Large intestine (tissue), 3 donors: ENCODE data around the gene RGR. TPM values are rescaled to one million over a fixed set of nuclear protein-coding genes. Genes with fewer than 3 reads are reported as not detected.

Experiments
- DNase-seq, 2 donors: peaks; one replicate each; pipeline versions ENCODE4 v3.0.0 to v3.0.0-alpha.2; 2013
- H3K27ac ChIP-seq: one replicate; pipeline ENCODE4 v1.5.1; 2013; ENCODE audit warnings: low read length
- H3K27me3 ChIP-seq: 2 replicates; pipeline ENCODE4 v1.6.1; 2013; ENCODE audit warnings: low read length; ENCODE audit not compliant: control insufficient read depth, insufficient read depth
- H3K36me3 ChIP-seq: 2 replicates; pipeline ENCODE4 v1.6.1; 2013; ENCODE audit warnings: low read length; ENCODE audit not compliant: control insufficient read depth, insufficient read depth
- H3K4me1 ChIP-seq: one replicate; pipeline ENCODE4 v1.6.1; 2013; ENCODE audit warnings: low read length; ENCODE audit not compliant: control insufficient read depth, insufficient read depth
- H3K4me3 ChIP-seq: one replicate; pipeline ENCODE4 v1.5.1; 2013; ENCODE audit warnings: low read length
- H3K9me3 ChIP-seq: one replicate; pipeline ENCODE4 v1.6.1; 2013; ENCODE audit warnings: mild to moderate bottlenecking, low read depth, low read length, moderate library complexity; ENCODE audit not compliant: control insufficient read depth
- WGBS: methylation state at CpG from one replicate; pipeline ENCODE4 v1.1.5; 2013; ENCODE audit warnings: low lambda C conversion rate; ENCODE audit not compliant: insufficient coverage; 5-methylcytosine and 5-hydroxymethylcytosine counted together
- polyA plus RNA-seq: library from polyadenylated mRNA; unstranded; fragments of 120-200 nt; gene quantifications from one replicate; pipeline ENCODE4 v1.2.1, GENCODE V29; 2013

The RGR gene
- polyA plus RNA-seq, 1 donor: 0.27 TPM

DNA sequence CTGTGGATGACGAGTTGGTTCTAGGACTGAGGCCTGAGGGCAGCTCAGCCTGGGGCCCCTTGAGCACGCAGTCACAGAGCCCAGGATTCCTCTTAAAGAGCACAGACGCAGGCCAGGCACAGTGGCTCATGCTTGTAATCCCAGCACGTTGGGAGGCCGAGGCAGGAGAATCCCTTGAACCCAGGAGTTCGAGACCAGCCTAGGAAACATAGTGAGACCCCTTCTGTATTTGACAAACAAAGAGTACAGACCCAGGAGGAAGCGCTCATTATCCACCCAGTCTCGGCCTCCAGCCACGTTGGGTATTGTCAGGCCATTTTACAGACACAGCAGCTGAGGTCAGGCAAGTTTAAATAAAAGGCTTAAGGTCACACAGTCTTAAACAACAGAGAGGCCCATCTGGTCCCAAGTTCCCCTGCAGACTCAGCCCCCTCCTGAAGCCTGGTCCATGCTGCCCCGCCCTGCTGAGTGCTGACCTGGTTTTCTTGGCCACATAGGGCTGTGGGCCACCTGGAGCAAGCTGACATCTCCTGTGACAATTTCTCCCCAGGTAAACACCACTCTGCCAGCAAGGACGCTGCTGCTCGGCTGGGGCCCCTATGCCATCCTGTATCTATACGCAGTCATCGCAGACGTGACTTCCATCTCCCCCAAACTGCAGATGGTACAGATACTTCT lies 12.6 kb downstream of the RGR start:
- no CpG with 5 or more reads among the region's 15 CpGs for WGBS
- no peak overlapping the region for H3K4me3 ChIP-seq
- no peak overlapping the region for H3K27ac ChIP-seq
- H3K27me3 ChIP-seq: peaks cover 2% of the 10 kb centered on the region
- H3K9me3 ChIP-seq: no peaks in the 10 kb centered on the region
- DNase-seq: no peak
- no peaks in the 10 kb centered on the region for H3K36me3 ChIP-seq
- peaks cover 5% of the 10 kb centered on the region for H3K4me1 ChIP-seq

GRCh38 chr10:84258034-84258695 lies 13.3 kb downstream of the RGR start:
- H3K36me3 ChIP-seq: no peaks in the 10 kb centered on the region
- H3K27ac ChIP-seq: no peak overlapping the region
- peaks cover 5% of the 10 kb centered on the region for H3K4me1 ChIP-seq
- 100% methylated on average over 1 of the region's 7 CpGs for WGBS
- H3K9me3 ChIP-seq: no peaks in the 10 kb centered on the region
- peaks cover 2% of the 10 kb centered on the region for H3K27me3 ChIP-seq
- H3K4me3 ChIP-seq: no peak overlapping the region
- DNase-seq: no peak

GRCh38 chr10:84261236-84261915 lies 16.5 kb downstream of the RGR start:
- WGBS: no CpG with 5 or more reads among the region's 7 CpGs
- peaks cover 5% of the 10 kb centered on the region for H3K4me1 ChIP-seq
- no peaks in the 10 kb centered on the region for H3K36me3 ChIP-seq
- no peak for DNase-seq
- H3K4me3 ChIP-seq: no peak overlapping the region
- H3K27ac ChIP-seq: no peak overlapping the region
- H3K27me3 ChIP-seq: peaks cover 4% of the 10 kb centered on the region
- H3K9me3 ChIP-seq: no peaks in the 10 kb centered on the region

GRCh38 chr10:84262190-84262956 lies 17.5 kb downstream of the RGR start:
- no peak overlapping the region for H3K4me3 ChIP-seq
- DNase-seq: no peak
- WGBS: no CpG with 5 or more reads among the region's 13 CpGs

GRCh38 chr10:84263716-84264115 lies 18.9 kb downstream of the RGR start:
- H3K9me3 ChIP-seq: no peaks in the 10 kb centered on the region

More at GRCh38 chr10:84262190-84262956, 17.5 kb downstream of the RGR start:
- no peaks in the 10 kb centered on the region for H3K36me3 ChIP-seq
- no peaks in the 10 kb centered on the region for H3K4me1 ChIP-seq
- H3K27me3 ChIP-seq: peaks cover 4% of the 10 kb centered on the region
- H3K9me3 ChIP-seq: no peaks in the 10 kb centered on the region
- H3K27ac ChIP-seq: no peak overlapping the region

DNA sequence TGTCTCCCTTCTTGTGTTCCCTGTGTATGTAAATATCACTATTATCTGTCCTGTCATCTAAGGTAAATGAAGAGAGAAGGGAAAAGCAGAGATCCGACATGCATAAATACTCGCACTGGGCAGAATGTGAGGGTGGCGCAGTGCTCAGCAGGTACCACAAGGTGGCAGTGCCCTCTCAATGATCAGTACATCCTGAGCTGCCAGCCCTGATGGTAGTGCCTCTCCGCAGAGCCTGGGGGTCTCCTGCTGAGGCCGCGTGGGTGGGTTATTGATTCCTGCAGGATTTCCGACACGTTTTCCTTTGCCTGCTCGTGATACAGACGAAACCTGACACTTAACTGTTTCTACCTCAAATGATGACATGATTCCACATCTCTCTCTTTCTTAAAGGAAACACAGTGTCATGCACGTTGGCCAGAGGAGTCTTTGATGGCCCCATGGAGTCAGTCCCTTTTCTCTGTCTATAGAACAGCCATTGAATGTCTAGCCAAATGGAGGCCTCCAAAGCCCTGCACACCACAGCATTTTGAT lies 19.8 kb downstream of the RGR start:
- peaks cover 4% of the 10 kb centered on the region for H3K27me3 ChIP-seq
- H3K9me3 ChIP-seq: no peaks in the 10 kb centered on the region
- DNase-seq: peak; percentile 26 to 32
- H3K36me3 ChIP-seq: no peaks in the 10 kb centered on the region
- no peak overlapping the region for H3K27ac ChIP-seq
- WGBS: no CpG with 5 or more reads among the region's 11 CpGs
- no peaks in the 10 kb centered on the region for H3K4me1 ChIP-seq
- no peak overlapping the region for H3K4me3 ChIP-seq

More at GRCh38 chr10:84263716-84264115, 18.9 kb downstream of the RGR start:
- Histone ChIP-seq H3K4me1 (no peaks in the 10 kb centered on the region), H3K36me3 (no peaks in the 10 kb centered on the region), H3K27ac (no peak overlapping the region), H3K4me3 (no peak overlapping the region), H3K27me3 (peaks cover 4% of the 10 kb centered on the region)
- WGBS: no CpG with 5 or more reads among the region's 5 CpGs
- DNase-seq: no peak

GRCh38 chr10:84265418-84265817 lies 20.6 kb downstream of the RGR start:
- Histone ChIP-seq H3K4me3 (no peak overlapping the region), H3K4me1 (no peaks in the 10 kb centered on the region), H3K27ac (no peak overlapping the region), H3K36me3 (no peaks in the 10 kb centered on the region), H3K27me3 (peaks cover 4% of the 10 kb centered on the region), H3K9me3 (no peaks in the 10 kb centered on the region)
- peak in 1 of 2 donors; percentile 18 for DNase-seq
- no CpG with 5 or more reads among the region's 4 CpGs for WGBS

- Histone ChIP-seq H3K27me3 (peaks cover 4% of the 10 kb centered on the region), H3K4me3 (no peak overlapping the region), H3K36me3 (no peaks in the 10 kb centered on the region), H3K9me3 (no peaks in the 10 kb centered on the region), H3K27ac (no peak overlapping the region), H3K4me1 (no peaks in the 10 kb centered on the region)
- peak in 1 of 2 donors; percentile 13 for DNase-seq
- whole genome bisulfite sequencing: 53% methylated on average over 2 of the region's 7 CpGs
These were observed 22.8 kb downstream of the RGR start for GRCh38 chr10:84267503-84268126.

- no peak overlapping the region for H3K4me3 ChIP-seq
- no peaks in the 10 kb centered on the region for H3K4me1 ChIP-seq
- no CpG with 5 or more reads among the region's 1 CpG for WGBS
- peaks cover 2% of the 10 kb centered on the region for H3K27me3 ChIP-seq
- H3K27ac ChIP-seq: no peak overlapping the region
- no peaks in the 10 kb centered on the region for H3K9me3 ChIP-seq
- no peaks in the 10 kb centered on the region for H3K36me3 ChIP-seq
- no peak for DNase-seq
These were observed 24.3 kb downstream of the RGR start for GRCh38 chr10:84269162-84269561.
